HG03045 (cell line): ENCODE data around the gene ENOPH1.

Experiments
- ATAC-seq: cut with Tn5 transposase; IDR thresholded peaks from one replicate; pipeline ENCODE4 v1.9.1; 2021; ENCODE audit warnings: mild to moderate bottlenecking, moderate library complexity; ENCODE audit not compliant: unreplicated experiment

The ENOPH1 gene

GRCh38 chr4:82425478-82425877, 4.9 kb upstream of the ENOPH1 start:
- ATAC-seq: no peak

GRCh38 chr4:82428526-82428968, 1.8 kb upstream of the ENOPH1 start:
- no peak for ATAC-seq

GRCh38 chr4:82428969-82429727, 1.2 kb upstream of the ENOPH1 start:
- ATAC-seq: peak; percentile 61

- ATAC-seq: peak; percentile 17
These were observed 630 bp upstream of the ENOPH1 start for GRCh38 chr4:82429728-82430192.

GRCh38 chr4:82430964-82431745, 765 bp downstream of the ENOPH1 start:
- no peak for ATAC-seq

- ATAC-seq: no peak
These were observed 1.4 kb downstream of the ENOPH1 start for GRCh38 chr4:82431831-82432230.

- ATAC-seq: no peak
These were observed 2.2 kb downstream of the ENOPH1 start for GRCh38 chr4:82432596-82432995.

GRCh38 chr4:82433791-82434190, 3.4 kb downstream of the ENOPH1 start:
- ATAC-seq: no peak

GRCh38 chr4:82434949-82435348, 4.6 kb downstream of the ENOPH1 start:
- ATAC-seq: no peak

- ATAC-seq: no peak
These were observed 5.7 kb downstream of the ENOPH1 start for GRCh38 chr4:82436130-82436529.

- no peak for ATAC-seq
These were observed 6.4 kb downstream of the ENOPH1 start for GRCh38 chr4:82436780-82437179.

- ATAC-seq: no peak
These were observed 7.1 kb downstream of the ENOPH1 start for GRCh38 chr4:82437285-82438005.

GRCh38 chr4:82439088-82439487, 8.7 kb downstream of the ENOPH1 start:
- ATAC-seq: no peak

- ATAC-seq: no peak
These were observed 17.5 kb downstream of the ENOPH1 start for GRCh38 chr4:82447886-82448285.

GRCh38 chr4:82450966-82451755, 20.8 kb downstream of the ENOPH1 start:
- ATAC-seq: no peak

- no peak for ATAC-seq
These were observed 21.6 kb downstream of the ENOPH1 start for GRCh38 chr4:82452026-82452425.

GRCh38 chr4:82457266-82457665, 26.9 kb downstream of the ENOPH1 start:
- ATAC-seq: no peak

- no peak for ATAC-seq
These were observed 28.3 kb downstream of the ENOPH1 start for GRCh38 chr4:82458729-82459128.

- no peak for ATAC-seq
These were observed 31.3 kb downstream of the ENOPH1 start for GRCh38 chr4:82461710-82462109.

- peak; percentile 75 for ATAC-seq
These were observed 32.0 kb downstream of the ENOPH1 start for GRCh38 chr4:82462415-82462831.

- ATAC-seq: no peak
These were observed 32.8 kb downstream of the ENOPH1 start for GRCh38 chr4:82463221-82463620.
